Activated naive CD8-positive, alpha-beta T cell treated with anti-CD3 and anti-CD28 coated beads, Interleukin-2, amount 10 ng/mL, durations not matched to agents 7 days and 5 days (primary cell): ENCODE measurements around the gene SNRPA. TPM values are rescaled to one million over a fixed set of nuclear protein-coding genes. Genes with fewer than 3 reads are reported as not detected.

Source experiments
- ATAC-seq: fragments of 150-1000 bp; cut with Tn5 transposase; one replicate; pipeline ENCODE4 v1.10.0; 2021; ENCODE audit warnings: low read depth, moderate library complexity
- POLR2A ChIA-PET: fragments of 350-600 bp; sonication (Branson Sonifier 250); formaldehyde crosslinking; loops from one replicate; lab custom pipeline; 2021; ENCODE audit warnings: antibody characterized with exemption; lab: Charles Lee
- DNase-seq: peaks from one replicate; pipeline ENCODE4 v3.0.0; 2021
- H3K27ac Mint-ChIP-seq: one replicate; pipeline ENCODE4 v1.8.0; 2022; ENCODE audit warnings: mild to moderate bottlenecking, mixed read lengths
- H3K27me3 Mint-ChIP-seq: one replicate; pipeline ENCODE4 v1.8.0; 2022; ENCODE audit warnings: mild to moderate bottlenecking, moderate library complexity, mixed read lengths
- H3K36me3 Mint-ChIP-seq: one replicate; pipeline ENCODE4 v1.8.0; 2021; ENCODE audit warnings: mild to moderate bottlenecking, mixed read lengths
- H3K4me1 Mint-ChIP-seq: one replicate; pipeline ENCODE4 v1.8.0; 2021; ENCODE audit warnings: mixed read lengths
- H3K4me3 Mint-ChIP-seq: one replicate; pipeline ENCODE4 v1.8.0; 2022; ENCODE audit warnings: mild to moderate bottlenecking, moderate library complexity, mixed read lengths
- H3K9me3 Mint-ChIP-seq: one replicate; pipeline ENCODE4 v1.8.0; 2021; ENCODE audit warnings: mixed read lengths
- total RNA-seq, 2 experiments: library from RNA; stranded (reverse); gene quantifications; one replicate each; pipeline ENCODE4 v1.2.3, GENCODE V29; 2021

Gene SNRPA
- total RNA-seq: 100 to 1,000 TPM; 145 to 157 TPM

- peak; percentile 95 for DNase-seq
- Mint-ChIP-seq H3K4me1 (peaks cover 44% of the 10 kb centered on the region), H3K27me3 (no peaks in the 10 kb centered on the region), H3K4me3 (peak within 1 kb of the TSS; percentile 97), H3K36me3 (peaks cover 29% of the 10 kb centered on the region), H3K9me3 (no peaks in the 10 kb centered on the region), H3K27ac (peak within 1 kb of the TSS; percentile 99)
- POLR2A ChIA-PET: interaction anchor here (0.6 to 4.7 kb wide), 18 partner anchors 10 to 688 kb away, joined by 3 to 92 read pairs (median 4); partner anchors contain the start of genes COQ8B, EGLN2, ITPKC and MIA
- peak; percentile 72 for ATAC-seq
These were observed at the start of gene SNRPA for GRCh38 chr19:40750874-40751537. TSS of gene SNRPA (plus strand) at chr19:40751203. CDS start at chr19:40751409, 206 bp downstream.

- Mint-ChIP-seq H3K4me3 (no peak overlapping the region), H3K36me3 (peaks cover 18% of the 10 kb centered on the region), H3K27me3 (no peaks in the 10 kb centered on the region), H3K9me3 (no peaks in the 10 kb centered on the region), H3K27ac (no peak overlapping the region), H3K4me1 (no peaks in the 10 kb centered on the region)
- DNase-seq: no peak
- POLR2A ChIA-PET: no interaction called here
- ATAC-seq: no peak
These were observed 49.2 kb upstream of the SNRPA start for GRCh38 chr19:40701758-40702157.

DNA sequence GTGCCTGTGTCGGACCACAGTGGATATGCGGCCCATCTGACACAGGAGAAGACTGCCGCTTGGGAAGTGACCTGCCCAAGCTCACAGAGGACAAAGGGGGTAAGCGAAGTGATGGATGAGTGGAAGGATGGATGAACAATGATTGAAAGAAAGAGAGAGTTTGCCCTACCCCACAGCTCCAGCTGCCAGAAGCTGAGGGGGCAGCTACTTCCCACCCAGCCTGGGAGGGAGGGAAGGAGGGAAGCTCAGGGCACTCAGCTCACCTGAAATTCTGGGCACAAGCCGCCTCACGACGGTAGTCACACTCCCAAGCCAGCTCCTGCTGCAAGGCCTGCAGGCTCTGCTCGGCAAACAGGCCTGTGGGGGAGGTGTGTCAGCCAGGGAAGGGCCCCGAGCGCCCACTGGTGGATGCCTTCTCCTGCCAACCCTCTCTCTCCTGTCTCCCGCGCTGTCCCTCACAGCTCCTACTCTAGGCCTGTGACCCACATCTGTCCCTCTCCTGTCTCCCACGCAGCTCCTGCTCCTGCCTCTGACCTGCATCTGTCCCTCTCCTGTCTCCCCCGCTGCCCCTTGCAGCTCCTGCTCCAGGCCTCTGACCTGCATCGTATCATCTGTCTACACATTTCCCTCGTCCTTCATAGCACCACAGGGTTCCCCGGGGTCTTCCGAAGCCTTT is 48.5 kb upstream of the SNRPA start:
- POLR2A ChIA-PET: no interaction called here
- H3K27me3 Mint-ChIP-seq: no peaks in the 10 kb centered on the region
- ATAC-seq (no peak), DNase-seq (no peak)
- no peak overlapping the region for H3K4me3 Mint-ChIP-seq
- no peaks in the 10 kb centered on the region for H3K4me1 Mint-ChIP-seq
- no peaks in the 10 kb centered on the region for H3K9me3 Mint-ChIP-seq
- no peak overlapping the region for H3K27ac Mint-ChIP-seq
- H3K36me3 Mint-ChIP-seq: peaks cover 18% of the 10 kb centered on the region

GRCh38 chr19:40703029-40703755 is 47.8 kb upstream of the SNRPA start:
- no peak for ATAC-seq
- H3K36me3 Mint-ChIP-seq: peaks cover 19% of the 10 kb centered on the region
- H3K27ac Mint-ChIP-seq: no peak overlapping the region

GRCh38 chr19:40704491-40705361 is 46.3 kb upstream of the SNRPA start:
- POLR2A ChIA-PET: no interaction called here
- ATAC-seq (no peak), DNase-seq (no peak)
- peaks cover 2% of the 10 kb centered on the region for H3K4me1 Mint-ChIP-seq
- H3K36me3 Mint-ChIP-seq: peaks cover 19% of the 10 kb centered on the region
- H3K27ac Mint-ChIP-seq: peak overlapping the region; percentile 25
- H3K27me3 Mint-ChIP-seq: no peaks in the 10 kb centered on the region
- H3K9me3 Mint-ChIP-seq: no peaks in the 10 kb centered on the region
- no peak overlapping the region for H3K4me3 Mint-ChIP-seq

More at GRCh38 chr19:40703029-40703755, 47.8 kb upstream of the SNRPA start:
- Mint-ChIP-seq H3K4me1 (no peaks in the 10 kb centered on the region), H3K4me3 (no peak overlapping the region), H3K27me3 (no peaks in the 10 kb centered on the region), H3K9me3 (no peaks in the 10 kb centered on the region)
- DNase-seq: no peak
- POLR2A ChIA-PET: no interaction called here

GRCh38 chr19:40705362-40705651 is 45.7 kb upstream of the SNRPA start:
- Mint-ChIP-seq H3K27me3 (no peaks in the 10 kb centered on the region), H3K4me3 (no peak overlapping the region), H3K9me3 (no peaks in the 10 kb centered on the region), H3K36me3 (peaks cover 19% of the 10 kb centered on the region), H3K4me1 (peaks cover 2% of the 10 kb centered on the region), H3K27ac (peak overlapping the region; percentile 25)
- POLR2A ChIA-PET: no interaction called here
- DNase-seq (no peak), ATAC-seq (no peak)

GRCh38 chr19:40705950-40706619 is 44.9 kb upstream of the SNRPA start:
- H3K4me1 Mint-ChIP-seq: peaks cover 2% of the 10 kb centered on the region
- H3K9me3 Mint-ChIP-seq: no peaks in the 10 kb centered on the region
- H3K27ac Mint-ChIP-seq: no peak overlapping the region
- ATAC-seq: no peak
- H3K36me3 Mint-ChIP-seq: peaks cover 20% of the 10 kb centered on the region
- POLR2A ChIA-PET: interaction anchor here (0.7 to 0.9 kb wide), 2 partner anchors 11 to 42 kb away, joined by 3 read pairs; partner anchors contain the start of genes COQ8B and ITPKC
- H3K27me3 Mint-ChIP-seq: no peaks in the 10 kb centered on the region
- no peak for DNase-seq
- H3K4me3 Mint-ChIP-seq: no peak overlapping the region

DNA sequence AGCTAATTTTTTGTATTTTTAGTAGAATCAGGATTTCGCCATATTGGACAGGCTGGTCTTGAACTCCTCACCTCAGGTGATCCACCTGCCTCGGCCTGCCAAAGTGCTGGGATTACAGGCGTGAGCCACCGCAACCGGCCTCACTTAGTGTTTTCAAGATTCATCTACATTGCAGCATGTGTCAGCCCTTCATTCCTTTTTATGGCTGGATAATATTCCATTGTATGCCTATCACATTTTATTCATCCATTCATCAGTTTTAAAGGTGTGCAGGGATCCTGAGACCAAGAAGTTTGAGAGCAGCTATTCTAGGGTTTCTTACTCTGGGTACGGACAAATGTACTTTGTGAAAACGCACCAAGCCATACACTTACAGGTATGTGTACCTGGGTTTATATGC is 43.4 kb upstream of the SNRPA start:
- ATAC-seq: no peak
- Mint-ChIP-seq H3K4me3 (no peak overlapping the region), H3K9me3 (no peaks in the 10 kb centered on the region), H3K4me1 (peaks cover 7% of the 10 kb centered on the region), H3K27ac (no peak overlapping the region), H3K27me3 (no peaks in the 10 kb centered on the region), H3K36me3 (peaks cover 21% of the 10 kb centered on the region)
- POLR2A ChIA-PET: no interaction called here
- DNase-seq: no peak

- ATAC-seq (no peak), DNase-seq (no peak)
- H3K27ac Mint-ChIP-seq: no peak overlapping the region
- peaks cover 13% of the 10 kb centered on the region for H3K4me1 Mint-ChIP-seq
- POLR2A ChIA-PET: no interaction called here
- no peaks in the 10 kb centered on the region for H3K27me3 Mint-ChIP-seq
- H3K9me3 Mint-ChIP-seq: no peaks in the 10 kb centered on the region
- no peak overlapping the region for H3K4me3 Mint-ChIP-seq
- H3K36me3 Mint-ChIP-seq: peaks cover 17% of the 10 kb centered on the region
These were observed 41.2 kb upstream of the SNRPA start for GRCh38 chr19:40709817-40710216.

DNA sequence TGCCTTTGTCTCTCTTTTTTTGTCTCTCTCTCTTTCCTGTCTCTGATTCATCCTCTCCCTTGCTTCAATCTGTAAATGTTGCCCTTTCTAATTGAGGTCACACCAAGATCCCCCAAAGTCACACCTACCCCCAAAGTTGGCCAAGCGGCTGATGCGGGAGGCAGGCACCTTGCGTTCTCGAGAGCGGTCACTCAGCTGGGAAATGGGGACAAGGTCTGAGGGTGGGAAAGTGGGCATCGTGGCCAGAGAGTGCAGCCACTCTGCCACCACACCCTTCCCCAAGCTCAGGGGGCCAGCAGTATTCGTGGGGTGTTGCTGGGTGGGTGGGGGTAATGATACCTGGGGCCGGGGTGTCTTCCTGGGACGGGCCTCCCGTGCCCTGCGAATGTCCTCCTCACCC is 37.1 kb upstream of the SNRPA start:
- Mint-ChIP-seq H3K27ac (peak overlapping the region; percentile 37), H3K4me3 (peak overlapping the region; percentile 90), H3K9me3 (no peaks in the 10 kb centered on the region), H3K4me1 (peaks cover 38% of the 10 kb centered on the region), H3K27me3 (no peaks in the 10 kb centered on the region), H3K36me3 (peaks cover 10% of the 10 kb centered on the region)
- DNase-seq (no peak), ATAC-seq (no peak)
- POLR2A ChIA-PET: interaction anchor here (0.8 to 1.0 kb wide), 2 partner anchors 51 to 64 kb away, joined by 4 read pairs; partner anchors contain the start of gene RAB4B

DNA sequence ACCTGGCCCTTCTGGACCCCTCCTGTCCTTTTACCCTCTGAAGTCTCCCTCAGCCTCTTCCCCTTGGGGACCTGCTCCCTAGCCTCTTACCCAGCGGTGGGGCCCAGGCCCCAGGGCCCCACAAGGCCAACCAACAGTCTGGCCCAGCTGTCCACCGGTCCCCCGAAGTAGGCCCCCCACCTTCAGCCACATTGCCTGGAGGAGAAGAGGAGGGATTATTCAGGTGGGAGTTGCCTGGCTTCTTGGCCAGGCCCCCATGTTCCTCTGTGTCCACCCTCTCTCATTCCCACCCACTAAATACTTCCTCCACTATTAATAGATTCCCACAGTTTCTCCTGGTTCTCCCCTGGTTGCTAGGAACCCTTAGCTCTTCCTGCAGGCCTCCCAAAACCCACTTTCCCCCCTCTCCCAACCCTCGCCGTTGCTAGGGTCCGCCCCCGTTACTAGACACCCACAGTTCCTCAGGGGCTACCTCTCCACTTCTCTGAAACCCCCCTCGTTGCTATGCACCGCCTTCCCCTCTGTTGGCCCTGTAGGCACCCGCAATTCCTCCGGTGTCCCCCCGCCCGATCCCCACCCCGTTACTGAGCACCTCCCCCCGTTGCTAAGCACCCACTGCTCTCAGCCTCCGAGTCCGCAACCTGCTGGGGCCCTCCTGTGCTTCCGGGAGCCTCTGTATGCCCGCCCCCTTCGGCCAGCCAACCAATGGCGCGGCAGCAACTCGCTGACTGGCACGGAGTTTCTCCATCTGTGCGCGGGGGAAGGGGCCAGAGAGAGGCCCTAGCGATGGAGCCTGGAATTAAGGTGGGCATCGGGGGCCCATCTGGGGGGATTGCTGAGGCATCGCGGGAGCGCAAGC is 36.3 kb upstream of the SNRPA start:
- POLR2A ChIA-PET: interaction anchor here (0.8 to 1.0 kb wide), 2 partner anchors 52 to 63 kb away, joined by 4 read pairs; partner anchors contain the start of gene RAB4B

More for the DNA sequence above, 36.3 kb upstream of the SNRPA start:
- Mint-ChIP-seq H3K36me3 (peaks cover 8% of the 10 kb centered on the region), H3K27ac (peak overlapping the region; percentile 92), H3K9me3 (no peaks in the 10 kb centered on the region), H3K4me1 (peaks cover 43% of the 10 kb centered on the region), H3K27me3 (no peaks in the 10 kb centered on the region), H3K4me3 (peak overlapping the region; percentile 90)
- ATAC-seq: peak; percentile 76
- peak; percentile 93 for DNase-seq
